Skeletal muscle cell (primary cell): ENCODE data around the gene AFDN.
A peak's percentile ranks its signal among the peaks of the same experiment; 100 is the strongest.

Experiments
- DNase-seq: peaks from one replicate; pipeline ENCODE4 v3.0.0-alpha.2; 2010; ENCODE audit warnings: low read depth
- H3K4me3 ChIP-seq: 2 replicates; pipeline ENCODE4 v1.5.1; 2011; ENCODE audit warnings: low read depth, mild to moderate bottlenecking, control low read depth, low read length, moderate library complexity

Gene AFDN, protein sequence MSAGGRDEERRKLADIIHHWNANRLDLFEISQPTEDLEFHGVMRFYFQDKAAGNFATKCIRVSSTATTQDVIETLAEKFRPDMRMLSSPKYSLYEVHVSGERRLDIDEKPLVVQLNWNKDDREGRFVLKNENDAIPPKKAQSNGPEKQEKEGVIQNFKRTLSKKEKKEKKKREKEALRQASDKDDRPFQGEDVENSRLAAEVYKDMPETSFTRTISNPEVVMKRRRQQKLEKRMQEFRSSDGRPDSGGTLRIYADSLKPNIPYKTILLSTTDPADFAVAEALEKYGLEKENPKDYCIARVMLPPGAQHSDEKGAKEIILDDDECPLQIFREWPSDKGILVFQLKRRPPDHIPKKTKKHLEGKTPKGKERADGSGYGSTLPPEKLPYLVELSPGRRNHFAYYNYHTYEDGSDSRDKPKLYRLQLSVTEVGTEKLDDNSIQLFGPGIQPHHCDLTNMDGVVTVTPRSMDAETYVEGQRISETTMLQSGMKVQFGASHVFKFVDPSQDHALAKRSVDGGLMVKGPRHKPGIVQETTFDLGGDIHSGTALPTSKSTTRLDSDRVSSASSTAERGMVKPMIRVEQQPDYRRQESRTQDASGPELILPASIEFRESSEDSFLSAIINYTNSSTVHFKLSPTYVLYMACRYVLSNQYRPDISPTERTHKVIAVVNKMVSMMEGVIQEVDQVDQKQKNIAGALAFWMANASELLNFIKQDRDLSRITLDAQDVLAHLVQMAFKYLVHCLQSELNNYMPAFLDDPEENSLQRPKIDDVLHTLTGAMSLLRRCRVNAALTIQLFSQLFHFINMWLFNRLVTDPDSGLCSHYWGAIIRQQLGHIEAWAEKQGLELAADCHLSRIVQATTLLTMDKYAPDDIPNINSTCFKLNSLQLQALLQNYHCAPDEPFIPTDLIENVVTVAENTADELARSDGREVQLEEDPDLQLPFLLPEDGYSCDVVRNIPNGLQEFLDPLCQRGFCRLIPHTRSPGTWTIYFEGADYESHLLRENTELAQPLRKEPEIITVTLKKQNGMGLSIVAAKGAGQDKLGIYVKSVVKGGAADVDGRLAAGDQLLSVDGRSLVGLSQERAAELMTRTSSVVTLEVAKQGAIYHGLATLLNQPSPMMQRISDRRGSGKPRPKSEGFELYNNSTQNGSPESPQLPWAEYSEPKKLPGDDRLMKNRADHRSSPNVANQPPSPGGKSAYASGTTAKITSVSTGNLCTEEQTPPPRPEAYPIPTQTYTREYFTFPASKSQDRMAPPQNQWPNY (N-terminal part only)

DNA sequence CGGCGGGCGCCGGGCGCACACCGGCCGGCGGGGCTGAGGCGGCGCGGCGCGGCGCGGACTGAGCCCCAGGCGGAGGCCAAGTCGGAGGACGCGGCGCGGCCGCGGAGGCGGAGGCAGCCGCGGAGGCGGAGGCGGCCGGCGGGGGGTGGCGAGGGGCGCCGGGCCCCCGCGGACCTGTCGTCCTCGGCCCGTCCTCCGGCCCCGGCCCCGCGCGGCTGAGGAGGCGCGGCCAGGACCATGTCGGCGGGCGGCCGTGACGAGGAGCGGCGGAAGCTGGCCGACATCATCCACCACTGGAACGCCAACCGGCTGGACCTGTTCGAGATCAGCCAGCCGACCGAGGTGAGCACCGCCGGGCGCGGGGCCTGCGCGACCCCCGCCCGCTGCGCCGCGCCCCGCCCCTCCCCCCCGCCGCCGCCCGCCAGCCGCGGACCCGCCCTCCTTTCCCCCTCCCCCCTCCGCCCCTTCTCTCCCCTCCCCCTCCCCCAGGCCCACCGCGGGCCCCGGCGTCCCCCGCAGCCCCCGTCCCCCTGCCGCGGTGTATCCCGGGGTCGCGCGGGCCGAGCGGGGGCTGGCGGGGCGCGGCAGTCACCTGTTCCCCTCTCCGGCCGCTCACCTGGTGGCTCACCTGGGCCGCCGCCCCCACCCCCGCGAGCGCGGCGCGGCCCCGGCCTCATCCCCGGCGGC lies at the start of gene AFDN:
Gene AFDN, plus strand, starts transcription at position 16 of the 687 bp plus-strand sequence. Its CDS starts 222 bp downstream, at position 238.
- H3K4me3 ChIP-seq, result peak within 1 kb of the TSS; percentile 88
- DNase-seq, result no peak

DNA sequence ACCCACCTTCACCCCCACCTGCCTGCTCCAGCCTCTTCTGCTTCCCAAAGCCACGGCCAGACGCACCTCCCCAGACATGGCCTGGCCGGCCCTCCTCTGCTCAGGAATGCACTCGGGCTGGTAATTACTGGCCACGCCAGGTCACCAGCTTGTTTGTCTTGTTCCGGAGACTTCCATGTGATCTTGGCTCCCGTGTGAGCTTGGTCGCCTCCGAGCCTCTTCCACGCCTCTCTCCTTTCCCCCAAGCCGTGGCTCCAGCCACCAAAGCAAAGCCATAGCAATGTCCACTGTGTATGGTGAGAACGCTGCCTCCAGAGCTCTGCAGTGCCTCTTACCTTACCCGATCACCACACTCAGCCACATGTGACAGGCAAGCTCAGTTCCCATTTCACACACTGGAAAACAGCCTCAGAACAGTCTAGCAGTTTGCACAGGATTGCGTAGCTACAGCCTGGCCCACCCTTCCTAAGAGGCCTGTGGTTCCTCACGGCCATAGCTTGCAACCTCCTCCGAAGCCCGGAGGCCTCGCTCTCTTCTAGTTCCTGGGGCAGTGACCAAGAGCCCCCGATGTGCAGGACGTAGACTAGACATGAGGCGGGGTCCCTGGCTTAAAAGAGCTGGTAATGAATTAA lies 48.1 kb upstream of the AFDN start:
- no peak for DNase-seq
- no peak overlapping the region for H3K4me3 ChIP-seq

DNA sequence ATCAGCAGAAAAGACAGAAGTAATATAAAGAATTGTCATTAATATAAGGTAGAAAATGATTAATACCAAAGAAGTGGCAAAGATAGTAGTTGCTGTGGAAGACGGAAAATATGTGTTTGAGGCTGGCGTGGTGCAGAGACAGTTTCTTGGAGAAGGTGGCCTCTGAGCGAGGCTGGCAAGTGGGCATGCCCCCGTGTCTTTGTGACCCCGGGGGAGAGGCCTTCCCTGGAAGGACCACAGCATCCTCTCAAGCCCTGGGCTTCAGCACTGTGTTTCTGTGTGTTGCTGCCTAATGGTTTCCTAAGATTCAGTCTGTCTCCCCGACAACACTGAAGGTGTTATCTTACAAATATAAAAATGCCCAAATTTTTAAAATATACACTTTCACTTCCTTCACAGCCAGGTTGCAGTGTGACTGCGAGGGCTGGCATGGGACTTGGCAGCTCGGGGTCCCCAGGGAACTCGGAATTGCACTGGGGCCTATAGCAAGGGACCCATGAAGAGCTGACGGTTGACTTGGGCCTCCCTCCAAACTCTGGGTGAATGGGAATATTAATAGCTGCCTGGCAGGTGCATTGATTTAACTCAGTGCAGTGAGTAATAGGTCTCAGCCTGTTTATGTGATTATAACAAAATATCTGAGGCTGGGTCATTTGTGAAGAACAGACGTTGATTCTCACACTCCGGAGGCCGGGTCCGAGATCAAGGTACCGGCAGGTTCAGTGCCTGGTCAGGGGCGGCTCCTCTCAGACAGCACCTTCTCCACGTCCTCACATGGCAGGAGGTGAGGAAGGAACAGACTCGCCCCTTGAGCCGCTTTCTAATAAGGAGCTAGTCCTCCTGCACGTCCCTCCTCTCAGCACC lies 47.4 kb upstream of the AFDN start:
- H3K4me3 ChIP-seq, result no peak overlapping the region
- no peak for DNase-seq

DNA sequence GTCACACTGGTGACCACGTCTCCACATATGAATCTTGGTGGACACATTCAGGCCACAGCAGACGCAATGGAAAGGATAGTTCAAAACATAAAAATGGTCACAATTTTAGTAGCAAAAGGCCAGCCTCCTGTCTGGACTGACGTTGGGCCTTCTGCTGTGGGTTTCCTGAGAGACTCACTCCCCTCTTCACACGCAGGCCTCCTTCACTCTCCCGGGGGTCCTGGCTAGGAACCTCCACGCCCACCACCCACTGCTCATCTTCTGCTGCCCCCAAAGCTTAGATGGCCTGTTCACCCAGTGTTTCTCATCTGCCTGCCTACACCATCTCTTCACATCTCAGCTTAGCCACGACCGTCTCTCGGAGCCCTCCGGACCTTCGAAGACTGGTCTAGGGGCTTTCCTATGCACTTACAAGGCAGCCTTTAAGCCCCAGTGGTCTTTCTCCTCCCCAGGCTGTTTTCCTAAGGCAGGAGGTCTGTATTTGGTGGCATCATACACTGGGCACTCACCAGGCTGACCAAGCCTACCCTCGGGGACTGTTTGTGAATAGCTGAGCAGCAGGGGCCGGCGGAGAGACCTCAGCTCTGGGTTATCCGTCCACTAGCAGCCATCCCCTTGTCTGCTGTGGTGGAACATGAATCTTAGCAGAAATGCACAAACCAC lies 46.6 kb upstream of the AFDN start:
- DNase-seq, result no peak
- H3K4me3 ChIP-seq, result no peak overlapping the region

DNA sequence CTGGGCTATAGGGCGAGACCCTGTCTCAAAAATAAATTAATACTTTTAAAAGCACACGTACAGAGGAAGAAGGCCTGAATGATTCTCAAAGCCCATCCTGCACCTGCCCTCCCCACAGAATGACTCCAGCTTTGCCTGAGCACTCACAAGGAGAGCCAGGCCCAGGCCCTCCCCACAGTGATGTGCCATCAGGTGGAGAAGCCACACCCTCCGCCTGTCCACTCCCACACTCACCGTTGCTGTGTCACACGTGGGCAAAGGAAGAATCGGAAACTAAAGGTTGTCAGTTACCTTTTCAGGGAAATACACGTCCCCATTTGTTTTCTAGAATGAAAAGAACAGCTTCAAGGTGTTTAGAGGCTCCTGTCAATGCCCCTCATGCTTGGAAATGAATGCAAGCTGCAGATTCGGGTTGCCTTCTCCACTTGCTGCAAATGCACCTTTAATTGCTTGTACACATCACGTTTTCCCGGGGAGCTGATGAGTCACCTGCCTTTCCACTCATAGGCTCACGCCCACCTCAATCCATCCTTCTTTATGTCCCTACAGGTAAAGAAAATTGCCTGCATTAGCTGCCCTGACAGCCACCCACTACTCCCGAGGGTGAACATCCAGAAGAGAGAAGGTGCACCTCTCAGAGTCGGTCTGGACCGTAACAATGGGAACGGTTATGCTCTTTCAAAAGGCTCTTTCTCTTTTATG lies 45.5 kb upstream of the AFDN start:
- no peak overlapping the region for H3K4me3 ChIP-seq
- DNase-seq, result no peak

DNA sequence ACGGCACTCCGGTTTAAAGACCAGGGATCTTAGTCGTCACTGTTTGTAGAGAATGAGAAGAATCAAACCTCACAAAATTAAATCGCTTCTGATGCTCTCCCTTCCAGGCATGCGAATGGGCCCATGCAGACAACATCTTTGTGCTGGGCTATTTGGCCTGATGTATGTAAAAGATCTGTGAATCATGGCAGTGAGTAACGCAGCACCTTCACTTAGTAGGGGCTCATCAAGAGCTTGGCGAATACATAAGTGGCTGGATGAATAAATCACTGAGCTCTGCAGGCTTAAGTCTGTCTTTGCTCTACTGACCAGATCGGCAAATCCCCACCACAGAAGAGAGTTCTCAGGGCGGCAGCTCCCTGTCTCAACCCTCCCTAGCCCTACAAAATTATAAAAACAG lies 44.8 kb upstream of the AFDN start:
- H3K4me3 ChIP-seq, result no peak overlapping the region
- DNase-seq, result no peak

DNA sequence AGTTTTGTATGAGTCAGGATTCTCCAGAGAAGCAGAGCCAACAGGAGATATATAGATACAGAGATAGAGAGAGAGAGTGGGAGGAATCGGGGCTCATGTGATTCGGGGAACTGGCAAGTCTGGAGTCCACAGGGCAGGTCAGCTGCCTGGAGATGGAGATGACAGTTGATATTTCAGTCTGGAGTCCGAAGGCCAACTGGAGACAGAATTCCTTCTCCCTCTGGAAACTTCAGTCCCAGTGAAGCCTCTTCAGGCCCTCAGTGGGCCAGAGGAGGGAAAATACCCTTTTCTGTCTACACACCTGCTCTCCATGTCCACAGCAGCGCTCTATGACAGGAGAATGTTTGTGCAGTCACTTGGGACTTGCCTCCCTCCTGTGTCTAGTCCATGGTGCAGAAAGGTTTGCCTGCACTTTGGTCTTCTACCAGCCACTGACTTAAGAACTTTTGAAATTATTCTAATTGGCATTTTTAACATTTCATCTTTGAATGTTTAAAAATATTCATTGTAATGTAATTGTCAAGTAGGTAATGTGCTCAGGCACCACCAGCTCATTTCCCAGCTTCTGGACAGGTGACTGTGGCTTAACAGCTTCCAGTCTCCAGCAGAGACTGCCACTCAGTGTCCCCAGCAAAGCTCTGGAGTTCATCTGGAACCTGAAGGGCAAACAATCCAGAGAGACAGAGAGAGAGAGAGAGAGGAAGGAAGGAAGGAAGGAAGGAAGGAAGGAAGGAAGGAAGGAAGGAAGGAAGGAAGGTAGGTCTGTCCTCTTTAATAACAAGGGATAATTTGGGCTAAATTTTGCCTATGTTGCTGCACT lies 43.8 kb upstream of the AFDN start:
- H3K4me3 ChIP-seq, result no peak overlapping the region
- no peak for DNase-seq

DNA sequence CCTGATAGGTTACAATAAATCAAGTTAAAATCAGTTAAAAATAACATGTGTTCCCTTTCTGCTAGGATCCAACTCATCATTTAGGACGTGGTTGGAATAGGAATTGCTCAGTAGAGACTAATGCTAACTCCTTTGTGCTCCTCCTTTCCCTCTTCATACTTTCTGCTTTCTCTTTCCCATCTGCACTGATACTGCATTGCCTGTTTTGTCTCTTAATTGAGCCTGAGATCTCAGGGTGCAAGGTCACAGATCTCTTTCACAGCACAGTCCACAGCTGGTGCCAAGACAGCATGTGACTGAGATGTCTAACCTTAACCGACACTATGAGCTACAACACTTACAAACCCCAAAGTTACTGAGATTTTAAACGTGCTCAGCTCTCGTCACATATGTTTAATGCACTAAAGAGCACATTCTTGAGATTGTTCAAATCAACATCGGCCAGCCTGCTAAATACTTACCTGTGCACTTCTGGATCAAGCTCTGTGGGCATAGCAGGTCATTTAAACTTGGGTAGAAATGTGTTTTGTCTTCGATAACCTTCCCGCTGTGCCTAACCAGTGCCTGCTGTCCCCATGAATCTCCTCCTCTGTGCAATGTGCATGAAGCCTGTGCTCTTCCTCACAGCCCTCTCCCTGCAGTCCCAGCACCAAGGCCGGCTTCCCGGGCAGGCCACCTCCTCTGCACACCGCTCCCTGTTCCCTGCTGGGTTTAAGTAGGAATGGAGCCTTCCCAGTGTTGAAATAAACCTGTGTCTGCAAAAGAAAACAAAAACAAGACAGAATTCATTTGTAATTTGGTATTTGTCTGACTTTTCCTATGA lies 39.6 kb upstream of the AFDN start:
- no peak for DNase-seq
- no peak overlapping the region for H3K4me3 ChIP-seq

DNA sequence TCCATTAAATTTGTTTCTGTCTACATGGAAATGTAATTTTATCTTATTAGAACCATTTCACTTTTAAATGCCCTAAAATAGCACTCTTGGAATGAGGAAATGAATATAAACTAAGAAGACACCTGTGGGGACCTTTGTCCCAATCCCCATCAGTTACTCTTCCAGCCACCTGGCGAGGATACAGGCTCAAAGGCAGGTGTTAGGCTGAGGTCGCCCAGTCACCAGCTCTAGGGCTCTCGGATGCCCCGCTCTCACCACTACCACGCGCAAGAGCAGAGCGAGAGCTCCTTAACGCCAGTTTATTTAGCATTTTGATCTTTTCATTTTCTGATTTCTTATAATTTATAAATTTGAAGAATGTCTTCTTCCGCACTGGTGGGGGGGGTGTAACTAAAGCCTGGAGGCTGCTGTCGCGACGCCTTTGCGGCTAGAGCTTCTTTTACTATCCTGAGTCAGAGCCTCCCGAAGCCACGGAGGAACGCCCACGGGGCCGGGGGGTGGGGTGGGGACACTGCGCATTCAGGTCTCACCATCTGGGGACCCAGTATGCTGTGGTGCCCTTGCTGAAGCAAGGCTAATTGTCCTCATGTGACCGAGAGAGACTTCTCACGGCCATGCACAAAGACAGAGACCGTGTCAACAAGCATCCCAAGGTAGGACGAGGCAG lies 38.7 kb upstream of the AFDN start:
- no peak for DNase-seq
- H3K4me3 ChIP-seq, result no peak overlapping the region

DNA sequence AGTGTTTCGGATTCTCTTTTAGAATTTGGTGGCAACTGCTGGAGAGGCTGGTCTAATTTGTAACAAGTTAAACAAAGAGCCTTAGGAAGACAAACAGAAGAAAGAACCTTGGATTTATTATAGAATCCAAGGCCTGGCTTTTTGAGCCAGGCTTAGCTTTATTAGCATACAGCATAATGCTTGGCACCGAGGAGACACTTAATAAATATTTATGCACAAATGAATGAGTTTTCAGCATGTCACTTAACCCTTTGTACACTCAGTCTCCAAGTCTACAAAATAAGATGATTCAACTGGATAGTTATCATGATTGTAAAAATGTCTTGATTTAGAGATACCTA lies 38.2 kb upstream of the AFDN start:
- H3K4me3 ChIP-seq, result no peak overlapping the region

DNA sequence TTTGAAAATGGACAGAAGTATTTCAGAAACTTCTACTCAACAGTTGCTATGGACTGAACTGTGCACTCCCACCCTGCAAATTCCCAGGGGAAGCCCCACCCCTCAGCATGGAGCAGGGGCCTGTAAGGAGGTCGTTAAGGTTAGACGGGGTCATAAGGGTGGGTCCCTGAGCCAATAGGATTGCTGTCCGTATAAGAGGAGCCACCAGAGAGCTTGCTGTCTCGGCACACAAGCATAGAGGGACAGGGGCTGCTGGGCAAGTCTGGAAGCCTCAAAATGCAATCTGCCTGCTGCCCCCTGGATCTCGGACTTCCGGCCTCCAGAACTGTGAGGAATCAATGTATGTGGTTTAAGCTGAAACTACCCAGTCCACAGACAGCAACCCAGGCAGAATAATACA lies 37.4 kb upstream of the AFDN start:
- DNase-seq, result no peak
- H3K4me3 ChIP-seq, result no peak overlapping the region

More for the DNA sequence above, 38.2 kb upstream of the AFDN start:
- DNase-seq, result no peak

DNA sequence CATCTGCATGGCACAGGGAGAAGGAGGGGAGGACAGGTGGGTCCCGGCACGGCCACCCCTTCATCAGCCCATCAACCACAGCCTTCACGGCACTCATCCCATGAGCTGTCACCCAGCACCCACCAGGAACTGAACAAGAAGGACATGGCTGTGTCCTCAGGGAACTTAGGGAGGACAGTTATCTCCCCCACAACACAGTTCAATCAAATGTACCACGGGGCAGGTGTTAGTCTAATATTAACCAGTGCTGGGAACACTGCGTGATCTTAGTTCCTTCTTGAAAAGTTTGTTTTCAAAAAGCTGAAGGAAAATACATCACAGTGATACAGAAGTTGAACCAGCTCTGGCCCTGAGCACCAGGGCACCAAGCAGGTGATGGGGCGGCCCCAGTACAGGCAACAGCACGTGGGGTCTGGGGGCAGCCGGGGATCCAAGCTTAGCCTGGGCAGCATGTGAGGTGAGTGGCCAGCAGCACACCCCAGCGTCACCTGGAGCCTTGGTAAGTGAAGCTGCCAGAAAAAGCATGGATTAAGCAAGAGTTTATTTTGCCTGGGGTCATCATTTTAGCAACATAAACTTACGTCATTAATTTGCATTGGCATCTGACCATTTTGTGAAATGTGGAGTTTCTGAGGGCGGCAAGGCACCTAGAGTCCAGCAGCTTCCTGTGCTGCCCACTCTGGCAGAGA lies 35.5 kb upstream of the AFDN start:
- no peak overlapping the region for H3K4me3 ChIP-seq
- no peak for DNase-seq

DNA sequence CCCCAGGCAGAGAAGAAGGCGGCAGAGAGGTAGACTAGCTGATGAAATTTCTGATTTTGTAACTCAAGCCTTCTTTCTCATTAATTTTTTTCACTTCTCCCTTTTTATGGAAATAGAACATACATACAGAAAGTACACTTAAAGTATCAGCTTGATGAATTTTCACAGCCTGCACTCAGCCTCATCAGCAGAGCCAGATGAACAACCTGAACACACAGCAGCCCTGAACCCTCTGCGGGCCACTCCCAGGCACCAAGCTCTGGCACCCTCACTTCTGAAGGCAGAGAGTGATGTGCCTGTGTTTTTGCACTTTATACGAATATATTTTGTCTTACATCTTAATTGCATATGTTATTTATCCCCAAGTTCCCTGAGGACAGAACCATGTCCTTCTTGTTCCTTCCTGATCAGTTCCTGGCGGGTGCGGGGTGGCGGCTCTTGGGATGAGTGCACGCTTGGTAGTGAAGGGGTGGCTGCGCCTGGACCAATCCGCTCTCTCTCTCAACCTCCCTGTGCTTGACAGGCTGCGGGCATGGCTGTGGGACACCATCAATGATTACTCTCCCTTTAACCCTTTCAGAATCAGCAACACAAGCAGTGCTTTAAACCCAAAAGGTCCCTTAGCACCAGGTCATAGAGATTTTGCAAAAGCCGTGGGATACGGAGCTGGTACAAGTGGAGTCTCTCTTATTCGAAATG lies 34.8 kb upstream of the AFDN start:
- no peak for DNase-seq

DNA sequence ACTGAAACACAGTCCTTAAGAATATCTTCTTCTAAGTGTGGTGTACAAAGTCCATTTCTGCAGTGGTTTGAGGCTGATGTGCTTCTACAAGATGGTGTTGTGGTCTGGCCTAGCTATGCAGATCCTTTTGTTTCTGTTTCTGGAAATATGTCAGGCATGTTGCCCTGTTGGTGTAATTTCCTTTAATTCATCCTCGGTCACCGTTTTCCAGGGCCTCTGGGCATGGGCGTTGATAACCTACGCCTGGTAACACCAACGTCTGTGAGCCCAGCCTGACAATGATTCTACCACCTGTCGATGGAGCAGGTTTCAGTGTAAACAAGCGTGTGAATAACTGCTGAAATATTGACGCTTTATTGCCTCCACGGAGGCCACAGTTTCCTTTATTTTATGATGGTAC lies 33.3 kb upstream of the AFDN start:
- H3K4me3 ChIP-seq, result no peak overlapping the region
- DNase-seq, result no peak

More for the DNA sequence above, 34.8 kb upstream of the AFDN start:
- no peak overlapping the region for H3K4me3 ChIP-seq
